Measurements from ENCODE around the gene DCAF11. TPM values are rescaled to one million over a fixed set of nuclear protein-coding genes. Genes with fewer than 3 reads are reported as not detected.

The DCAF11 gene
- total RNA-seq, 1 donor from 2014 or later: 64.9 TPM

- intact Hi-C loops (cut with DNase I): no loop called here
- no peaks in the 10 kb centered on the region for H3K36me3 ChIP-seq
- ATAC-seq (no peak), DNase-seq (no peak)
- H3K9me3 ChIP-seq: no peaks in the 10 kb centered on the region
- H3K27me3 ChIP-seq (ENCODE audit: low read depth): peaks cover 23% of the 10 kb centered on the region
- H3K27ac ChIP-seq: peak overlapping the region; percentile 83
- TF ChIP-seq, protein P1, sequence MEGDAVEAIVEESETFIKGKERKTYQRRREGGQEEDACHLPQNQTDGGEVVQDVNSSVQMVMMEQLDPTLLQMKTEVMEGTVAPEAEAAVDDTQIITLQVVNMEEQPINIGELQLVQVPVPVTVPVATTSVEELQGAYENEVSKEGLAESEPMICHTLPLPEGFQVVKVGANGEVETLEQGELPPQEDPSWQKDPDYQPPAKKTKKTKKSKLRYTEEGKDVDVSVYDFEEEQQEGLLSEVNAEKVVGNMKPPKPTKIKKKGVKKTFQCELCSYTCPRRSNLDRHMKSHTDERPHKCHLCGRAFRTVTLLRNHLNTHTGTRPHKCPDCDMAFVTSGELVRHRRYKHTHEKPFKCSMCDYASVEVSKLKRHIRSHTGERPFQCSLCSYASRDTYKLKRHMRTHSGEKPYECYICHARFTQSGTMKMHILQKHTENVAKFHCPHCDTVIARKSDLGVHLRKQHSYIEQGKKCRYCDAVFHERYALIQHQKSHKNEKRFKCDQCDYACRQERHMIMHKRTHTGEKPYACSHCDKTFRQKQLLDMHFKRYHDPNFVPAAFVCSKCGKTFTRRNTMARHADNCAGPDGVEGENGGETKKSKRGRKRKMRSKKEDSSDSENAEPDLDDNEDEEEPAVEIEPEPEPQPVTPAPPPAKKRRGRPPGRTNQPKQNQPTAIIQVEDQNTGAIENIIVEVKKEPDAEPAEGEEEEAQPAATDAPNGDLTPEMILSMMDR (IDR thresholded peaks at IDR 0.05): no peak
- H3K4me3 ChIP-seq: peak overlapping the region; percentile 69
- H3K4me1 ChIP-seq: peaks cover 14% of the 10 kb centered on the region
Observed at GRCh38 chr14:24081739-24082211, 32.8 kb upstream of the DCAF11 start.

- Histone ChIP-seq H3K27ac (no peak overlapping the region), H3K27me3 (ENCODE audit: low read depth) (peaks cover 23% of the 10 kb centered on the region), H3K36me3 (no peaks in the 10 kb centered on the region), H3K9me3 (no peaks in the 10 kb centered on the region), H3K4me1 (peaks cover 14% of the 10 kb centered on the region), H3K4me3 (no peak overlapping the region)
- ATAC-seq: no peak
- DNase-seq: peak; percentile 29
- intact Hi-C loops (cut with DNase I): no loop called here
- TF ChIP-seq, protein P1 (IDR thresholded peaks at IDR 0.05): no peak
Observed at GRCh38 chr14:24082411-24083080, 32.0 kb upstream of the DCAF11 start.

DNA sequence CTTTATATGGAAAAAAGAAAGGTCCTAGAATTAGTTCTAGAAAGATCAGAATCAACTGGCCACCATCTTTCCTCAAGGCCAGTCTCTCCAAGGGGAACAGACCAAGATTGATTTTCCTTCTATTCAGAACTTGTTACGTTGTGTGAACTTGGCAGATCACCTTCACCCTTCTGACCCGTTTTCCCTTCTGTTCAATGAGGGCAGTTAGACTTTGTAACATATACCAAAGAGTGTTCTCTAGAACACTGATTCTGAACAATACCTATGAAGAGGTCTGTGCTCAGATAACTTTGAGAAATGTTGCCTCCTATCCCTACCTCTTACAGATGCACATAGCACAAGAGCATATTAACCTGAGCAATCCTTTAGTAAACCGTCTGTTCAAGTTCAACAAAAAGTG lies 31.1 kb upstream of the DCAF11 start:
- Histone ChIP-seq H3K9me3 (no peaks in the 10 kb centered on the region), H3K27me3 (ENCODE audit: low read depth) (peaks cover 23% of the 10 kb centered on the region), H3K36me3 (no peaks in the 10 kb centered on the region), H3K27ac (no peak overlapping the region), H3K4me1 (peaks cover 14% of the 10 kb centered on the region), H3K4me3 (no peak overlapping the region)
- ATAC-seq: no peak
- TF ChIP-seq, protein P1 (IDR thresholded peaks at IDR 0.05): no peak
- intact Hi-C loops (cut with DNase I): no loop called here
- DNase-seq: no peak

DNA sequence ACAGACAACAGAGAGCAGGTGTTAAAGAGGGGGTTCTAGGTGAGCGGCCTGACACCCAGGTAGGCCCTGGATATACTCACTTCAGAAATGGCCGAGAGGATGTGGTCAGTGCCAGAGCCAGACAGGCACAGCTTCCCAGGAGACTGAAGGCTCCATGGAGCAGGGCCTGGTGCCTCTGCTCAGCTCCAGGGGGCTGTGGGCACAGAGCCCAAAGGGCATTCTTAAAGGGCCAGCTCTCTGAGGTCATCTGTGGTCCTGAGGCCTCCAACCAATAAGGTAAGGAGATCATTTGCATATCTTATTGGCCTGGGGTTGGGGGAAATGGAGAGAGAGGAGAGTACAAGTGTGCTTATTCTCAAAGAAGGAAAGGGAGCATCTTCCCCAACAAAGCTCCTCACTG lies 30.1 kb upstream of the DCAF11 start:
- TF ChIP-seq, protein P1 (IDR thresholded peaks at IDR 0.05): no peak
- H3K4me3 ChIP-seq: no peak overlapping the region
- peak; percentile 4 for DNase-seq

GRCh38 chr14:24085215-24085614 lies 29.4 kb upstream of the DCAF11 start:
- H3K36me3 ChIP-seq: no peaks in the 10 kb centered on the region
- DNase-seq (no peak), ATAC-seq (no peak)
- no peak overlapping the region for H3K27ac ChIP-seq
- no peak overlapping the region for H3K4me3 ChIP-seq
- H3K9me3 ChIP-seq: no peaks in the 10 kb centered on the region
- H3K27me3 ChIP-seq (ENCODE audit: low read depth): peaks cover 16% of the 10 kb centered on the region
- TF ChIP-seq, protein P1 (IDR thresholded peaks at IDR 0.05): no peak
- intact Hi-C loops (cut with DNase I): no loop called here
- peaks cover 14% of the 10 kb centered on the region for H3K4me1 ChIP-seq

More for the DNA sequence above, 30.1 kb upstream of the DCAF11 start:
- peaks cover 14% of the 10 kb centered on the region for H3K4me1 ChIP-seq
- H3K27me3 ChIP-seq (ENCODE audit: low read depth): peaks cover 23% of the 10 kb centered on the region
- no peak overlapping the region for H3K27ac ChIP-seq
- H3K9me3 ChIP-seq: no peaks in the 10 kb centered on the region
- H3K36me3 ChIP-seq: no peaks in the 10 kb centered on the region
- intact Hi-C loops (cut with DNase I): no loop called here
- ATAC-seq: no peak
